ENCODE data around the gene CCL17.

CCL17 gene

DNA sequence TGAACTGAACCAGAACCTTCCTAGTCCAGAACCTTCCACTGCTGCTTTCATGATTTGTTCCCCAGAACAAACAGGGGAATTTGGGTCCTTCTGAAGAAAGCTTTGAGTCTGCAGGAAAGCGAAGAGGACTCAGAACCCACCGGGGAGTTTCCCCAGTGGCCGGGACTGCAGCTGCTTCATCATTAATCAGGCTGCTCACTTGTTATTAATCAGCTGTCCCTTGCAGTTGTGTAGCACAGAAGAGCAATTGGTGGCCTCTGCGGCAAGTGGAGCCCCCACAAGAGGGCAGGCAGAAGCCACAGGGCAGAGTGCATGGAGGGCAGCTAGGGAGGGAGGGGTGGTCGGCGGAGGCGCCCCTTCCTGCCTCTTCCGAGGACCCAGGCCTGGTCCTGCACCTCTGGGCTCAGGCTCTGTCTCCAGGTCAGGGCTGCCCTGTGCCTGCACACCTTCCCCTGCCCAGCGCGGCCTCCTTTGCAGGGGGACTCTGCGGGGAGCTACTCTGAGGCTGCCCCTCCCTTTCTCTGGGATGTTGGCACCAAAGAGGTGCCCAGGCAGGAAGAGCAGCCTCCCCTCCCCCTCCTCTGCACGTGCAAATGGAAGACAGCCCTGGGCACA, 6.9 kb downstream of the CCL17 start:
- no peak for TF ChIP-seq CTCF (IDR thresholded peaks at IDR 0.05; ENCODE audit: borderline replicate concordance, insufficient read depth, low read depth, low read length)
- H3K4me3 ChIP-seq (ENCODE audit: low read depth, low read length): no peak overlapping the region

- H3K4me3 ChIP-seq (ENCODE audit: low read depth, low read length): no peak overlapping the region
- no peak for TF ChIP-seq CTCF (IDR thresholded peaks at IDR 0.05; ENCODE audit: borderline replicate concordance, insufficient read depth, low read depth, low read length)
Measured at GRCh38 chr16:57412584-57412983, 8.0 kb downstream of the CCL17 start.

DNA sequence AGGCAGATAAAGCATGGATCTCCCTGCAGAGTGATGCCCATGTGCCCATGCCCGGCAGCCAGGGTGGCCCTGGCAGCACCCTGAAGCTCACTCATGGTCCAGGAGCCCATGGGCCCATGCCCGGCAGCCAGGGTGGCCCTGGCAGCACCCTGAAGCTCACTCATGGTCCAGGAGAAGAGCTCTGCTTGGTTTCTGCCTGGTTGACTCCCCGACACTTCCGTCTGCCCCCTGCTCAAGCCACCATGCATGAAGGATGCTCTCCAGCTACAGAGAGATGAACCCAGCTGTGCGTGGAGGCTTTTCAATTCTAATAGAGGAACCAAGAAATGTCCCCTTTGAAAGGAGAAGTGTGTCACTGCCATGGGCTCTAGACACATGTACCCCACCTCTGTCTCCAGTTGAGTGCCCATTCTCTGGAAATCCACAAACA, 8.7 kb downstream of the CCL17 start:
- TF ChIP-seq CTCF (IDR thresholded peaks at IDR 0.05; ENCODE audit: borderline replicate concordance, insufficient read depth, low read depth, low read length): no peak
- H3K4me3 ChIP-seq (ENCODE audit: low read depth, low read length): peak overlapping the region; percentile 21

- H3K4me3 ChIP-seq (ENCODE audit: low read depth, low read length): peak overlapping the region; percentile 24
- TF ChIP-seq CTCF (IDR thresholded peaks at IDR 0.05; ENCODE audit: borderline replicate concordance, insufficient read depth, low read depth, low read length): no peak
Measured at GRCh38 chr16:57413733-57414132, 9.2 kb downstream of the CCL17 start.

DNA sequence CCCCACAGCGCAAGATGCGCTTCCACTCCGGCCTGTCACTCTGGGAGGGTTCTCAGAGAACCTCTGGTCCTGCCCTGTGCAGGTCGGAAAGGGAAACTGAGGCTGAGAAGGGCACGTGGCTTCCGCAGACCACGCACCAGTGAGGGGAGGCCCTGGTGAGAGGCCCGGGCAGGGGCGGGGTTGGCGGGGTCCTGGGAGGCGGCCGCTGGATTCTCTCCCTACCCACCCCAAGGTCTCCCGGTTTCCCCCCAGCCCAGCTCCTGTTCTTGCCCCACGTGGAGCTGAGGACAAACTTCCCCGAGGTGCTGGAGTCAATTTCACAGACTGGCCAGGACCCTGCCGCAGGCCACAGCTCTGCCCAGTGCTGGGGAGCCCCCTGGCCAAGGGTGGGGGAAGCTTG, 11.5 kb downstream of the CCL17 start:
- H3K4me3 ChIP-seq (ENCODE audit: low read depth, low read length): no peak overlapping the region
- TF ChIP-seq CTCF (IDR thresholded peaks at IDR 0.05; ENCODE audit: borderline replicate concordance, insufficient read depth, low read depth, low read length): no peak

GRCh38 chr16:57419506-57419905, 14.9 kb downstream of the CCL17 start:
- H3K4me3 ChIP-seq (ENCODE audit: low read depth, low read length): no peak overlapping the region
- TF ChIP-seq CTCF (IDR thresholded peaks at IDR 0.05; ENCODE audit: borderline replicate concordance, insufficient read depth, low read depth, low read length): no peak
